Right ventricle myocardium inferior (tissue), 1 donor: ENCODE data around the gene KLK1. TPM values are rescaled to one million over a fixed set of nuclear protein-coding genes. Genes with fewer than 3 reads are reported as not detected.
A peak's percentile ranks its signal among the peaks of the same experiment; 100 is the strongest.

Experiments
- ATAC-seq: fragments of 200-7000 bp; cut with Tn5 transposase; one replicate; pipeline ENCODE4 v1.9.1; 2020; ENCODE audit warnings: mild to moderate bottlenecking, moderate library complexity
- DNase-seq: peaks from one replicate; pipeline ENCODE4 v3.0.0; 2021; ENCODE audit errors: missing footprints
- intact Hi-C: fragments of 100-400 bp; cut with DNase I; formaldehyde crosslinking; loops from one replicate; pipeline ENCODE4 v1.11.0; 2022
- total RNA-seq: library from RNA; stranded (reverse); fragmentation: NEBNext Ultra II Directional; extraction: Animal tissue kit (Norgen Biotek cat#: 25700); gene quantifications from one replicate; pipeline ENCODE4 v1.2.1, GENCODE V29; 2021
- donor health status: DM: no; HTN: yes; CAD: no; lungs with severe emphysema.

The KLK1 gene
- total RNA-seq, 1 donor from 2014 or later = 0.32 TPM

GRCh38 chr19:50838239-50838638, 14.7 kb upstream of the KLK1 start:
- intact Hi-C loops = no loop called here
- ATAC-seq (no peak), DNase-seq (no peak)

GRCh38 chr19:50837300-50837699, 13.7 kb upstream of the KLK1 start:
- intact Hi-C loops = no loop called here
- ATAC-seq (no peak), DNase-seq (no peak)

- DNase-seq (no peak), ATAC-seq (no peak)
- intact Hi-C loops = no loop called here
These were observed 13.1 kb upstream of the KLK1 start for GRCh38 chr19:50836543-50837195.

GRCh38 chr19:50835785-50836542, 12.4 kb upstream of the KLK1 start:
- DNase-seq (peak; percentile 83), ATAC-seq (peak; percentile 87)
- intact Hi-C loops = no loop called here

GRCh38 chr19:50835103-50835784, 11.7 kb upstream of the KLK1 start:
- ATAC-seq = no peak
- intact Hi-C loops = no loop called here
- DNase-seq = no peak

- no peak for DNase-seq
- no peak for ATAC-seq
- intact Hi-C loops = no loop called here
These were observed 10.2 kb upstream of the KLK1 start for GRCh38 chr19:50833802-50834167.

GRCh38 chr19:50833117-50833801, 9.7 kb upstream of the KLK1 start, which contains the start of gene KLK15:
TSS of gene KLK15 (minus strand) at chr19:50833574. CDS start at chr19:50831492, 2,082 bp downstream.
- no peak for DNase-seq
- no peak for ATAC-seq
- intact Hi-C loops = no loop called here

GRCh38 chr19:50832666-50833065, 9.1 kb upstream of the KLK1 start:
- intact Hi-C loops = no loop called here
- ATAC-seq = no peak
- no peak for DNase-seq

- ATAC-seq (no peak), DNase-seq (no peak)
- intact Hi-C loops = no loop called here
These were observed 7.4 kb upstream of the KLK1 start for GRCh38 chr19:50831026-50831396.

- no peak for DNase-seq
- intact Hi-C loops = no loop called here
- ATAC-seq = no peak
These were observed 6.9 kb upstream of the KLK1 start for GRCh38 chr19:50830266-50831025.

- intact Hi-C loops = no loop called here
- no peak for DNase-seq
- no peak for ATAC-seq
These were observed 6.2 kb upstream of the KLK1 start for GRCh38 chr19:50829801-50830200.

- intact Hi-C loops = no loop called here
- ATAC-seq = no peak
- no peak for DNase-seq
These were observed 3.9 kb upstream of the KLK1 start for GRCh38 chr19:50827476-50827875.

- no peak for ATAC-seq
- DNase-seq = no peak
- intact Hi-C loops = no loop called here
These were observed 3.1 kb upstream of the KLK1 start for GRCh38 chr19:50826492-50827240.

GRCh38 chr19:50822661-50823208, 852 bp downstream of the KLK1 start:
- ATAC-seq = no peak

GRCh38 chr19:50821622-50822021, 2.0 kb downstream of the KLK1 start:
- no peak for DNase-seq

More at GRCh38 chr19:50822661-50823208, 852 bp downstream of the KLK1 start:
- intact Hi-C loops = no loop called here
- DNase-seq = no peak

GRCh38 chr19:50821248-50821612, 2.4 kb downstream of the KLK1 start:
- intact Hi-C loops = no loop called here
- no peak for ATAC-seq
- no peak for DNase-seq

More at GRCh38 chr19:50821622-50822021, 2.0 kb downstream of the KLK1 start:
- no peak for ATAC-seq
- intact Hi-C loops = no loop called here

- peak; percentile 35 for ATAC-seq
- intact Hi-C loops = no loop called here
- DNase-seq = no peak
These were observed 2.9 kb downstream of the KLK1 start for GRCh38 chr19:50820549-50821247.
